Mesothelial cell of epicardium (in vitro differentiated cells): ENCODE measurements around the gene RSU1. TPM values are rescaled to one million over a fixed set of nuclear protein-coding genes. Genes with fewer than 3 reads are reported as not detected.

Experiments
- DNase-seq, 2 experiments: peaks; one replicate each; pipeline ENCODE4 v3.0.0; 2021; ENCODE audit warnings: low spot score in 2 of 2; ENCODE audit not compliant: unreplicated experiment in 2 of 2
- H3K27ac Mint-ChIP-seq: 2 replicates; pipeline ENCODE4 v1.8.0; 2021; ENCODE audit warnings: mixed read lengths
- H3K27me3 Mint-ChIP-seq: 2 replicates; pipeline ENCODE4 v1.8.0; 2021; ENCODE audit warnings: low read depth, mixed read lengths
- H3K36me3 Mint-ChIP-seq: 2 replicates; pipeline ENCODE4 v1.8.0; 2021; ENCODE audit warnings: mixed read lengths
- H3K4me1 Mint-ChIP-seq: 2 replicates; pipeline ENCODE4 v1.8.0; 2021; ENCODE audit warnings: mixed read lengths
- H3K4me3 Mint-ChIP-seq: 2 replicates; pipeline ENCODE4 v1.8.0; 2021; ENCODE audit warnings: mild to moderate bottlenecking, moderate library complexity, mixed read lengths
- H3K9me3 Mint-ChIP-seq: 2 replicates; pipeline ENCODE4 v1.8.0; 2021; ENCODE audit warnings: mixed read lengths
- CTCF ChIP-seq: fragments of 200-600 bp; sonication (generic); IDR thresholded peaks from one replicate; pipeline ENCODE4 v1.5.0; 2021; ENCODE audit warnings: antibody characterized with exemption; ENCODE audit not compliant: unreplicated experiment
- total RNA-seq: library from RNA; stranded (reverse); gene quantifications from 3 replicates; pipeline ENCODE4 v1.2.1, GENCODE V29; 2021

Gene RSU1
- total RNA-seq, 1 donor from 2014 or later, result 36.2 TPM

- no peak for DNase-seq
- no peaks in the 10 kb centered on the region for H3K9me3 Mint-ChIP-seq
- no peak overlapping the region for H3K4me3 Mint-ChIP-seq
- no peak overlapping the region for H3K27ac Mint-ChIP-seq
- no peak for TF ChIP-seq CTCF
- no peaks in the 10 kb centered on the region for H3K4me1 Mint-ChIP-seq
- H3K36me3 Mint-ChIP-seq, result no peaks in the 10 kb centered on the region
- H3K27me3 Mint-ChIP-seq, result peaks cover 22% of the 10 kb centered on the region
Observed at GRCh38 chr10:16570731-16571130, 246.5 kb downstream of the RSU1 start.

GRCh38 chr10:16566202-16566805, 250.9 kb downstream of the RSU1 start:
- H3K9me3 Mint-ChIP-seq, result peaks cover 3% of the 10 kb centered on the region
- no peaks in the 10 kb centered on the region for H3K36me3 Mint-ChIP-seq
- peaks cover 10% of the 10 kb centered on the region for H3K27me3 Mint-ChIP-seq
- DNase-seq, result no peak
- no peak overlapping the region for H3K4me3 Mint-ChIP-seq
- no peak overlapping the region for H3K27ac Mint-ChIP-seq
- no peak for TF ChIP-seq CTCF
- H3K4me1 Mint-ChIP-seq, result no peaks in the 10 kb centered on the region

- H3K4me1 Mint-ChIP-seq, result no peaks in the 10 kb centered on the region
- DNase-seq, result no peak
- peaks cover 4% of the 10 kb centered on the region for H3K9me3 Mint-ChIP-seq
- no peak overlapping the region for H3K27ac Mint-ChIP-seq
- TF ChIP-seq CTCF, result no peak
- H3K36me3 Mint-ChIP-seq, result no peaks in the 10 kb centered on the region
- H3K4me3 Mint-ChIP-seq, result no peak overlapping the region
- H3K27me3 Mint-ChIP-seq, result peaks cover 10% of the 10 kb centered on the region
Observed at GRCh38 chr10:16565604-16566003, 251.6 kb downstream of the RSU1 start.

- Mint-ChIP-seq H3K4me3 (no peak overlapping the region), H3K9me3 (peaks cover 16% of the 10 kb centered on the region), H3K36me3 (no peaks in the 10 kb centered on the region), H3K4me1 (no peaks in the 10 kb centered on the region), H3K27me3 (peaks cover 8% of the 10 kb centered on the region), H3K27ac (no peak overlapping the region)
- TF ChIP-seq CTCF, result no peak
- DNase-seq, result no peak
Observed at GRCh38 chr10:16562891-16563290, 254.3 kb downstream of the RSU1 start.

- DNase-seq, result no peak
- TF ChIP-seq CTCF, result no peak
- H3K9me3 Mint-ChIP-seq, result peaks cover 23% of the 10 kb centered on the region
- H3K27me3 Mint-ChIP-seq, result peaks cover 18% of the 10 kb centered on the region
- no peak overlapping the region for H3K27ac Mint-ChIP-seq
- H3K36me3 Mint-ChIP-seq, result no peaks in the 10 kb centered on the region
- no peak overlapping the region for H3K4me3 Mint-ChIP-seq
- no peaks in the 10 kb centered on the region for H3K4me1 Mint-ChIP-seq
Observed at GRCh38 chr10:16559236-16559773, 257.9 kb downstream of the RSU1 start.
